Activated CD4-positive, alpha-beta T cell treated with anti-CD3 and anti-CD28 coated beads, Interleukin-2, amount 50 U/mL, for 48 hours (primary cell): Measurements from ENCODE around the gene CACNA1G.

Experiments
- DNase-seq, 2 experiments: peaks; one replicate each; pipeline ENCODE4 v3.0.0-alpha.2; 2020

The CACNA1G gene

DNA sequence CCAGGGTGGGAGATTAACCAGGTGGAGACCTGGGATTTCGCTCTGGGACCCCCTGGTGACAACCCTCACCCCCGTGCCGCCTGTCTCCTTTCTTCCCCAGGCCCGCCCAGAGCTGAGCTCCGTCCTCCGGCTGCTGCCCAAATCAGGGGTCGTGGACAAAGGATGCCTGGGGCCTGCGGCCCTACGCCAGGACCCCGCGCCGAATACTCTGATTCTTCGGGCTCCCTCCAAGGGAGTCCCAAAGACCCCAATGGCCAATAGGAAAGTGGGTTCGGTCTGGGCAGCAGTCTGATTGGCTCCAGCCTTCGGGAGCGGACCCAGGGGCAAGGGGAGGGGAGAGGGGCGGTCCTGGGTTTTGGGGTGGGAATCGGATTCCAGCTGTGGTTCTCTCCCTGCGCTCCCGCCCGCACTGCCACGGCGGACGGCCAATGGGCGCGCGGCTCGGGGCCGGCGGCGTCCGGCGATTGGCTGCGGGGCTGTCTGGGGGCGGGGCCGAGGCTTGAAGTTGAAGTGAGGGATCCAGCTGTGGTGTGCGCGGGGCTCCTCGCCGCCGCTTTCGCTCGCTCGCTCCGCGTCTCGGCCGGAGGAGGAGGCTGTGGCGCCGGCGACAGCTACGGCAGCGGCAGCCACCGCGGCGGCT is at the start of gene CACNA1G:
TSS of gene CACNA1G (plus strand) at position 531 of the 640 bp plus-strand sequence. CDS start 745 bp downstream, outside the sequence.
- peak; percentile 89 to 92 for DNase-seq

DNA sequence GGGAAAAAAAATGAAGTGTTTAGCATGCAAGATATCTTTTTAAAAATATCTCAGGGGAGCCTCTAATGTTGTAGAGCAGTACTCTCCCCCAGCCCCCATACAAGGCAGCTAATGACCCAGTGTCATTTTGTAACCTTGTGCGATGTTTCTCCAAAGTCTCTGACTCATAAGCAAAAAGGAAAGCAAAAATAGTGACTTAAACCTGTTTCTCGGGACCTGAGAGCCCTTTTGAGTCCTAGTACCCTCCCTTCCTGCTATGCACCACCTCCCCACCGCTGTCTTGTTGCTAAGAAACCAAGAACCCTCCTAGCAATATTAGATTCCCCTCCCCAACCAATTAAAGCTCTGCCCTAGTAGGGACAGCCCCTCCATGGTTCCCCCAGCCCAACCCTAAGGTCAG is 49.5 kb upstream of the CACNA1G start:
- DNase-seq = peak; percentile 64 to 67

DNA sequence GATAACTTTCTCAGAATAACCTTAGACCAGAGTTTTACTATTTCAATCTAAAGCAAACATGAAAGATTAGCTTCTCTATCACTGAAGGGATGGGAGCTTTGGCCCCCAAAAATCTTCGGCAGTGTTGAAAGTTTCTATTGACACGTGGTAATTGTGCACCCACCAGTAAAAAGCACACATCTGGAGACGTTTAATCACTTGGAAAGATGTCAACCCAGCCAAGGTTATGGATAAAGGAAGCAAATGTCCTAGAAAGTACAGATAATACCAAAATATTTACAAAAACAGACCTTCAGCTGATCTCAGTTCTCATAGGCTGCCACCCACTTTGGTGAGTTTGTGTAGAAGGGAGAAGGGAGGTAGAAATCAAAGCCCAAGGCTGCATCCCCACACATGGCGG is 47.0 kb upstream of the CACNA1G start:
- DNase-seq = no peak

DNA sequence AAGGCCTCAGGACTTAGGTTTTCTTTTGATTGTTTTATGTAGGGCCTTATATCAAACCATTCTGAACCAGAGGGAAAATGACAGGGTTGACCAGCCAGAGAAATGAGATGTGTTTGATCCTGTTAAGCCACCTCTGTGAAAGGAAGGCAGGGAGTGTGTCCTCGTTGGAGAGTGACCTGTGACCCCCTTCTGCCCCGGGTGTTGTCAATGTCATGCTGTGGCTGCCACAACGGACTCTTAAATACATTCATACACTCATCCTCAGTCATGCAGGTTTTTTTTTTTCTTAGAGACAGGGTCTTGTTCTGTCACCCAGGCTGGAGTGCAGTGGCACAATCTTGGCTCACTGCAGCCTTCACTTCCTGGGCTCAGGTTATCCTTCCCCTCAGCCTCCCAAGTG is 46.1 kb upstream of the CACNA1G start:
- no peak for DNase-seq

DNA sequence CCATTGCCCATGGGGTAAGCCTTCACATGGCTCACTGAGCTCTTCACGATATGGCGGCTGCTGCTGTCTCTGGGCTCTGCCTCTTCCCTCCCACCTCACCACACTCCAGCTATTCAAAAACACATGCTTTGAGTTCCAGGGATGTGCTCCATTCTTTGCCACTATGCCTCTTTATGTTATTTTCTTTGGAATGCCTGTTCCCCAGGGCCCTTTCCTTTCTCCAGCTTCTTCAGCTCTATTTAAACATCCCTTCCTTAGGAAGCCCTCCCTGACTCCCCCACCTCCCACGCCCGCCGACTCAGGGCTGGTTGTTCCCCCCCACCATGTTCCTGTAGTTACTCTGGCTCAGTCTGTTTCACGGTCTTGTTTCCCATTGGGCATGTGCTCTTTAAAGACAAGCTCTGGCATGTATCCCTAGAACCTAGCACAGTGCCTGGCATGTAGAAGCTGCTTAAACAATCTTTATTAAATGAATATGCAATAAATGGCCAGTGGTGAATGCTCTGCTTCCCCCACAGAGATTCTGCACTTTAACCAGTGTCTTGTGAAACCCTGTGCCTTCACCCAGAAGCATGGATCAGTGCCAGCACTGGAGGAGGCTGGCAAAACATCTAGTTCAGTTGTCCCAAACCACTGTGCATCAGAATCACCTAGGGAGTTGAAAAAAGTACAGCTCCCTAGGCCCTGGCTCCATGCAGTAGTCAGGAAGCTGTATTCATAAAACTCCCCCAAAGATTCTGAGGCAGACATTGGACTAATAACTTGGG is 45.4 kb upstream of the CACNA1G start:
- DNase-seq = no peak

DNA sequence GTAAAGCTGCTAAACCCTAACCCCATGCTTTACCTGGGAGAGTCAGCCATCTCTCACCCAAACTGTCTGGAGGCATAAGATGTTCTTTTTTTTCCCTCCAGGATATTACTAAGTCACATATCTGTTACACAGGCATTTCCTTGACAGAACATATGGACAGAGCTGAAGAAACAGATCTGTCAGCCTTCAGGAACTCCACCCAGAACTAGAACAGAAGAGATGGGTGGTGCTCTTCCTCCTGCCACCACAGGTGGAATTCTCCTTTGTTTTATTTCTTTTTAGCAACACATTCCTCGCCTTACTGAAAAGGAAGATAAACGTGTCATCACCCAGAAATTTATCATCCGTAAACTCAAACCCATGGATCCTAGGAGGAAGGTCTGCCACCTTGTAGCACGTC is 43.5 kb upstream of the CACNA1G start:
- DNase-seq = no peak

DNA sequence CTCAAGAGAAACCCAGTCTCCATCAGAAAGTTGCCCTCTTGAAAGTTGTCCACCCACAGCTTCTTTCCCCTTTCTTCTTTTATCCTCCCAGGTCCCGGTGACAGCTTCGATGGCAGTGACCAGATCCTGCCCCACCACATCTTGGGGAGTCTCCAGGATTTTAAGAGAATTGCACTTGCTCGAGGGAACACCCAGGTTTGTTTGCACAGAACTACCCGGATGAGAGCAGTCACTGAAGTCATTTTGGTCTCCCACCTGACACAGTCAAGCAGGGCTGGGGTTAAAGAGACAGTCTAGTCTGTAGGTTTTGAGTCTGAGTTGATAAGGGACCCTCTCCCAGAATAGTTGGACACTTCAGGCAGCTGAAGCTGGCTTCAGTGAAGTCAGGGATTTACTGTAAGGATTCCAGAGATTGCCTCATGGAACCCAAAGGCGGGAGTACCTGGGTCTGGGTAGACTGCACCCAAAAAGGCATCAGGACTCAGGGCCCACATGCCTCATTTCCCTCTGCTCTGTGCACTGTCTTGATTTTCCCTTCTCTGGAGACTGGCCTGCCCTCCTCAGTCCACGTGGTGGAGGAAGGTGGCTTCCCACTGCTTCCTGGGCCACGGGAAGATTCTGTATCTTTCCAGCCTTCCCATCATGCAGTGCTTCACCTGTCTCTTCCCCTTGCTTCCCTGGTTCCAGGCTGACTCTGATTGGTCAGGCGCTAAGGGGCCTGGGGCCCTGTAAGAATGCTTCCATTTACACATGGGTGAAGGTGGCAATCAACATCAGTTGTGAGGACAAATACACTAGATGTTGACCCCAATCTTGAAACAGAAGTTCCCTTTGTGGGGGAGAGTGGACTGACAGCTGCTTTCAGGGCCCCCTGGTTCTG is 42.8 kb upstream of the CACNA1G start:
- no peak for DNase-seq

DNA sequence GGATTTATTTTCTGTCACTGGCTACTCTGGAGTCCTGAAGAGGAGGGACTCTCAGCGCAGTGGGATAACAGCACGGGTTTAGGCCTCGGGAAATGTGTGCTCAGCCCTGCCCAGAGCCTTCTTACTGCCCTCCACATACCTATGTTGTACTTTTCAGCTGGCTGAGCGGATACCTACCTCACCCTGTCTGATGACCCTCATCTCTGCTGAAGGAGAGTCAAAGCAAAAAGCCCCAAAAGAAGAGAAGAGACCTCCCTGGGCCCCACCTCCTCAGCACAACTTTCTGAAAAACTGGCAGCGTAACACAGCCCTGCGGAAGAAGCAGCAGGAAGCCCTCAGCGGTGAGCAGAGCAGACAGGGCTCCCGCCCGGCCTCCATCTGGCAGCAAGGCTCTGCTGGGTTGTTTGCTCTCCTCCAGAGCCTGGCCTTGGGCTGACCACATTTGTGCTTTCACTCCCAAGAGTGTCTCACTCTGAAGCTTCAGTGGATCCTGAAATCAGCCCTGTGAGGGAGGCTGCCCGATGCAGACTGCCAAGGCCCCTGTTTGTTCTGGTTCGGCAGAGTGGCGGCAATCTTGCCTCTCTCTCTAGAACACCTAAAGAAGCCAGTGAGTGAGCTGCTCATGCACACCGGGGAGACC is 42.0 kb upstream of the CACNA1G start:
- DNase-seq = no peak

DNA sequence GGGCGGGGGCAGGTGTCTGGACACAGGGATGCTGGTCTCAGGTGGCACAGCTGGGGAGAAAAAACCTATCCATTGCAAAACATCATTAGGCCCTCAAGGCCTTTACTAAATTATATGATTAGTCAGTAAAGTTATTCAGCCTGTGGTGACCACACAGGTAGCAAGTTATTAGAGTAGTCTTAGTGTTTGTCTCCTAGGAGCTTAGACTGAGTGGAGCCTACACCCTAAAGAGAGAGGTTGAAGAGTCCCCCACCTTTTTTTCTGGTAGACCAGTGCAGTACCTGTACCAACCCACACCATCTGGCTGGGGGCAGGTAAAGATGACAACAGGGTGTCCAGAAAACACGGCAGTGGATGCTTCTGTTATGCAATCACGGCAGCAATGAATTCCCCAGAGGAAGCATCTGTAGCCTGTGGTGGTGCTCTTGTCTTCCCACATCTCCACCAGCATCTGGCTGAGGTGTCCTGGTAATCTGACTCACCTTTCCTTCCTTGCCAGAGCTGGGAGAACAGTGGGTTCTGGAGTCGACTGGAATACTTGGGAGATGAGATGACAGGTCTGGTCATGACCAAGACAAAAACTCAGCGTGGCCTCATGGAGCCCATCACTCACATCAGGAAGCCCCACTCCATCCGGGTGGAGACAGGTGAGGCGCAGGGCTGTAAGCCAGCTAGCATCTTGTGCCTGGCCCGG is 41.2 kb upstream of the CACNA1G start:
- DNase-seq = no peak

DNA sequence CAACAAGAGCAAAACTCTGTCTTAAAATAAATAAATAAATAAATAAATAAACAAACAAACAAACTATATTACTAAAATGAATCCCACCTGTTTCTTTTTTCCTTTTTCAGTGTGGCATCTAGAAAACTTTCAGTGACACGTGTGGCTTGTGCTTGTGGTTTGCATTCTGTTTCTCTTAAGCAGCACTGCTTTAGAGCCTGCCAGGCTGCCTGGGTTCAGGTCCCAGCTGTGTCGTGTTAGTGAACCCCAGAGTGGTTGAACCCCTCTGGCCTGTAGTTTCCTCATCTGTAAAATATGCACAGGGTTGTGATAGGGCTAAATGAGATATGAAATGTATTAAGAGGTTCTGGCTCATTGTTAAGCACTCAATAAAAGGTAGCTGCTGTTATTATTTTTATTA is 40.0 kb upstream of the CACNA1G start:
- DNase-seq = no peak

DNA sequence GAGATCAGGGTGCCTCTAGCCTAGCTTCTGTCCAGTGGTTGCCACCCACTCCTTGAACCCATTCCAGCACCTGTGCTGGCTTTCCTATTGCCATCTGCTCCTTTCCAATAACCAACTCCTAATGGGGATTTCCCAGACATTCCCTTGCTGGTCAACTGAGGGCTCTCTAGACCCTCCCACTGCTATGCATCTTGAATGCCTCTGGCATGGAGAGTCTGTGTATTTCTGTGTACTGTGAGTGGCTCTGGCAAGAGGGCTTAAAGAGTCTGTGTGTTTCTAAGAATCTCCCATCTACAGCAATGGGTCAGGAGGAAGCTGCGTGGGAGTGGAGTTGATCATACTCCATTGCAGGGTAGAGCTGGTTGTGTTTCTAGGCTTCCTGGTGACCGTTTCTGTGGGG is 39.0 kb upstream of the CACNA1G start:
- DNase-seq = no peak

DNA sequence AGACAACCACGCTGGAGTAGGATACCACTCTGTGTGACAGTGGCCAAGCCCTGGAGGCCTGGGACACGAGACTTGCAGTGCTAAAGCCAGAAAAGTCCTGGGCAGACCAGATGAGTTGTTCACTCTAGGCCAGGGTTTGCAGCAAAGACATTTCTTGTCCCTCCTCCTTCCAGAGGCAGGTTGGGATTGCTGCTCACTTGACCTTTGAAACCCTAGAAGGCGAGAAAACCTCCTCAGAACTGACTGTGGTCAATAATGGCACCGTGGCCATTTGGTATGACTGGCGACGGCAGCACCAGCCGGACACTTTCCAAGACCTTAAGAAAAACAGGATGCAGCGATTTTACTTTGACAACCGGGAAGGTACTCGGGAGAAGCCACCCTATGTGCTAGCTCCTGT is 37.7 kb upstream of the CACNA1G start:
- DNase-seq = no peak

DNA sequence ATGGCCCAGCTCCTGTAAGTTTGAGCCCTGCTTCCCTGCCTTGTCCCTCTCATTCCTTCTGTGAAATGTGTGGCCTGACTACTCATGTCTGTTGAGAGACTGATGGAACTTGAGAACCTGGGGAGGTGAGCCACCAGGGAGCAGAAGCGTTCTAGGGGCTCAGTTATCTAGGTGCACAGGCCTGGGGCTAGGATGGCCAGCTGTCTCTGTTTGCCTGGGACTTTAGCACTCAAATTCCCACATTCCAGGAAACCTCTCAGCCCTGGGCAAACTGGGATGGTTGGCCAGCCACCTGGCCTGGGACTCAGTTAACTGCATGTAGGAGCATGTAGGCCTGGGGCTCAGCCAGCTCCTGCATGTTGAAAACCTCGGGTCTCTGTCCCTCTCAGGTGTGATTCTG is 37.3 kb upstream of the CACNA1G start:
- DNase-seq = no peak

GRCh38 chr17:50524838-50525237 is 35.7 kb upstream of the CACNA1G start:
- no peak for DNase-seq

DNA sequence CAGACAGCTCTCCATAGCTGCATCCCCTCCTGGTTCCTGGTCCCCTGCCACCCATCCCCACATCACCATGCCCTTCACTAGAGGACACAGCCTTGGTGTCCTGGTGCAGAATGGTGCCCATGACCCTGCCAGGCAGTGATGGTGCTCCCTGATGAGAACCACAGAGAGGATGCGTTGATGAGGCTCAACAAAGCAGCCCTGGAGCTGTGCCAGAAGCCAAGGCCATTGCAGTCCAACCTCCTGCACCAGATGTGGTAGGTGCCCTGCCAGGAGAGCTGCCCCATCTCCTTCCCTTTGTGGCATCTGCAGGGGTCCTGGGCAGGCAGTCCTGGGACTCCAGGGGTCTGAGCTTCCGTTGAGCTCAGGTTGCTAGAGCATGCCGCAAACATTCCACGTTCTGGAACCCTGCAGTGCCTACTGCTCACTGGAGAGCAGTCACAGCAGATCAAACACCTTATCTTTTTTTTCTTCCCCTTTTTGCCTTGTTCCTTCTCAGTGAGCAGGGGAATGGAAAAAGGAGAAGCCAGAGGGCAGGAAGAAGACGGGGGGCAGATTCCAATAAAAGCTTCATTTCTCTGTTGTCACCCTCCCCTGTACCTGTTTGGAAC is 33.3 kb upstream of the CACNA1G start:
- no peak for DNase-seq

- DNase-seq = no peak
These were observed 32.5 kb upstream of the CACNA1G start for GRCh38 chr17:50527949-50528474.

- DNase-seq = no peak
These were observed 30.7 kb upstream of the CACNA1G start for GRCh38 chr17:50529849-50530248.

- DNase-seq = no peak
These were observed 29.0 kb upstream of the CACNA1G start for GRCh38 chr17:50531428-50532025.

GRCh38 chr17:50532452-50533024 is 28.0 kb upstream of the CACNA1G start, which contains the start of gene EPN3:
EPN3 (plus strand) TSS chr17:50532735; CDS start chr17:50536557, 3,822 bp downstream.
- no peak for DNase-seq

GRCh38 chr17:50533185-50533584 is 27.3 kb upstream of the CACNA1G start:
- DNase-seq = no peak

GRCh38 chr17:50533720-50534148 is 26.8 kb upstream of the CACNA1G start:
- no peak for DNase-seq
